ENCODE measurements around the gene ANXA6.
A peak's percentile ranks its signal among the peaks of the same experiment; 100 is the strongest.

ANXA6 gene

DNA sequence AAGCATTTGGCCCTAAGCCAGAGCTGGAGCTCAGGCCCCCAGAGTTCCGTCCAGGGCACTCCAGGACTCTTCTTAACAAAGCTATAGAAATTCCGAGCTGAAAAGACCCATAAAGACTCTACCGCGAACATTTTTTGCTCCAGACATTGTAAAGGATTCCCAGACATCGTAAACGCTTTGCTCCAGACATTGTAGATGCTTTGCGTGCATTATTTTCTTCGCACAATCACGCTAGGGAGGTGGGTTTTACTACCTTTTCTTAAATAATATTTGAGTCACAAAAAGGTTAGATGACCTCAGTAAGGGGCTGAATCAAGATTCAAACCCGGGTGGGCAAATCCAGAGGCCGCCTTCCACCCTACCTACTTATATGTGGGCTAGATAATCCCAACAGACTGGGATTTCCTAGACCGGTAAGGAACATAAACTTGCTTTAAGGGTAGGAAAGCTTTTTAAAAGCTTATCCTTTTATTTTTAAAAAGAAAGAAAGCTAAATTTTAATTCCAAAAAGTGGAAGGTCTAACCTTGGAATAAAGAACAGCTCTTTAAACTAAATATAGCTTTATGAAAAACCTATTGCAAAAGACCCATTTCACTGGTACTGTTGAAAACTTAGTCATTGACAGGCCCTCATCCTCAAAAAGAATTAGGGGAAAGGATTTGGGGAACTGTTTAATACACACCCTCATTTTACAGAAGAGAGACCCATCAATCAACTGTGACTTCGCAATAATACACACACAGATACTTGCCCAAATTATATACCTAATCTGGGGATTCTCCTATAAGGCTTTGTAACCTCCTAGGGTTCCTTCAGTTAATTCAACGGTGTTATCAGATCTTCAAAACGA is 75.9 kb downstream of the ANXA6 start:
- DNase-seq (ENCODE audit: low spot score) = no peak

DNA sequence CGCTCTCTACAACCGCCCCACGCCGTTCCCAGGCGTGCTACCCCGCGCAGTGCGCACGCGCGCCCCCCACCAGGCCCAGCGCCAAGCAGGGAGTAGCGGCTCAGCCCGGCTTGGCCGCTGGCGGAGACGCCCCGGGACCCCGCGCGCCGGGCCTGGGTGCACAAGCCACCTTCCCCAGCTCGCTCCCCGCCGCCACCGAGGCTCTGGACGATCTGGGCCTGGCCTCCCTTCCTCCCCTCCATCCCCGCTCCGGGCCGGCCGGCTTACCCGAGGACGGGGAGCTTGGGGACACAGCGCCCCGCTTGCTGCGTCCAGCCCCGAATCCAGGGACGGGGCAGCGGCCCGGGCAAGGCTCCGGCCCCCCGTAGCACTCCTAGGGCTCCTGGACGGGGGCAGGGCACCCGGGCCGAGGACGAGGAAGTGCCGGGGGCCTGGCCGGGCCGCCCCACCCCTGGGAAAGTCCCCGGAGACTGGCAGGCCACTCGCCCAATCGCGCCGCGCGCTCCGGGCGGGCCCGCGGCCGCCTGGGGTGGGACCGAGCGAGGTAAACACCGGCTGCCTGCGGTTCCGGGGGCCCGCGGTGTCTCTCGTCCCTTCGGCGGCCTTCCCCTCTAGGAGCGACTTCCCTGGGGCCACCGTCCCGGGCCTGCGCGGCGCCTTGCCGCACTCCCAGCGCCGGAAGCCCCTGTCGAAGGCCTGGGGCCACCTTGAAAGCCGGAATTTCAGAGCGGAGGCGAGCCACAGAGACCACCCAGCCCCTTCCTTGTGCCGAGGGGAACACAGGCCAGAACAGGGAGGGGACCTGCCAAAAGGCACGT is 76.8 kb downstream of the ANXA6 start, which contains the start of gene TNIP1:
TSS of gene TNIP1 (minus strand) at position 422 of the 818 bp plus-strand sequence. CDS start 15,939 bp downstream, outside the sequence.
- peak; percentile 98 for DNase-seq (ENCODE audit: low spot score)

DNA sequence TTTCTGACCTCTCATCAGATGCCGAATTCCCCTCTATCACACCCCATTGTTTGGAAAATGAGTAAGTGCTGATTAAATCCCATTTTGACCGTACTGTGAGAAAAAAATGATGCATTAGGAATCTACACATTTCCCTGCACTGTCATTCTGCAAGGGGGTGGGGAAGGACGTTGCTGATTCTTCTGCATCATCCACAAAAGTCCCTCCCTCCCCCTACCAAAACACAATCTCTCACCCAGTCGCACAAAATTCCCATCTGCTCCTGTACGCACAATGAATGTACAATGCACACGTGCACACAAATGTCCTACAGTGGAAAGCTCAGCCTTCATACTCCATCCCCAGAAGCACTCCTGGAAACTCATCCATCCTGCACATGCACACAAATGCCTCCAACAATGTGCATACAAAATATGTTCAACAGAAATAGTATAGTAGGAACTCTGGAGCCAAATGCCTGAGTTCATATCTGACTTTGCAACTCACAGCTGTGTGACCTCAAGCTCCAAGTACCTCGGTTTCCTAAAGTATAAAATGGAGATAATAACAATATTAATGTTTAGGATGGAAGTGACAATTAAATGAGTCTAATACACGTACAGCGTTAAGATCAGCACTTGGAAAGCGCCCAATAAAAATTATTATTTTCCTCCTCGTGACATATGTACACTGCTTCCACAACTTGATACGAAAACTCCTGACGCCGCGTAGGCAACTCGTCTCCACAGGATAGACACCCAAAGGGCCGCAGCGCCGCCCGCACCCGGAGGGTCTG is 77.6 kb downstream of the ANXA6 start:
- DNase-seq (ENCODE audit: low spot score) = no peak

DNA sequence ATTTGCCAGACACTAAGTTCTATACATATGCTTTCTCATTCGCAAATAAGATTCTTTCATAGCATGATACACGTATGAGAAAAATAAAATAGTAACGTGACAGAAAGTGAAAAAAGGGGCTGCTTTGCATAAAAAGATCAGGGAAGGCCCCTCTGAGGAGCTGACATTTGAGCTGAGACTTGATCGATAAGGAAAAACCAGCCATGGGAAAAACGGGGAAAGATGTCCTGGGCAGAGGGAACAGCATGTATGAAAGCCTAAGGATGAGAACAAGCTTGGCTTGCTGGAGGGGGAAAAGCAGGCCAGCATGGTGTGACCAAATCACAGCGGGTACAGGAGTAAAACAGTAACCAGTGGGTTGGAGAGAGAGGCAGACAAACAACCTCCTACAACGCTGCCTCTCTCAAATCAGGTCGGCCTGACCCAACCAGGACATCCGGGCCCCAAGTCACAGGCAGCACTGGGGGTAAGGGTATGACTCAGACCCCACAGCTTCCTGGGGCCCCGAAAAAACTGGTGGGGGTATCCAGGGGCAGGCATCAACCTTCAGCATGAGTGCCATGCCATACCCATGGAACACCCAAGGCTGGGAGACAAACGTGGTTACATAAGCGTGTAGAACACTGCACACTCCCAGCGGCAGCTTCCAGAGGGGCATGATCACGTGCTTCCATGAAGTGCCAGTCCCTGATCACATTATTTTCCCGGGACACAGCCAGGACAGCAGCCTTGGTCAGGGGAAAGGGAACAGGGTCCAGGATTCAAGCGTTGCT is 78.9 kb downstream of the ANXA6 start:
- DNase-seq (ENCODE audit: low spot score) = no peak

DNA sequence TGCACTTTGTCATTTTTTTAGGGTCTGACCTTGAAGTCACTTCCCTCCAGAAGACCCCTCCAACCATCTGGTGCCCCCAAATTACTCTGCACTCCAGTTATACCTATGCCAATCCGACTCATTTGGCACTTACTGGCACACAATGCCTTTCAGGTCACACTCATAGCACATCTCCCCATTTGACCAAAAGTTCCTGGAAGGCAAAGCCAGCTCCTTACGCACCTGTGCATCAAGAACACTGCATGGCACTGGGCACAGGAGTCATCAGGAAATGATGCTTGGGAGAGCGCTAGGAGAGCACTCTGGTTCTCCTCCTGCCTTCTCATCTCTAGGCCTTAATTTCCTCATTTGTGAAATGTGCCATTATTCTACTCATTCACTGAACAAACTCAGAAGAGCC is 79.6 kb downstream of the ANXA6 start:
- no peak for DNase-seq (ENCODE audit: low spot score)

DNA sequence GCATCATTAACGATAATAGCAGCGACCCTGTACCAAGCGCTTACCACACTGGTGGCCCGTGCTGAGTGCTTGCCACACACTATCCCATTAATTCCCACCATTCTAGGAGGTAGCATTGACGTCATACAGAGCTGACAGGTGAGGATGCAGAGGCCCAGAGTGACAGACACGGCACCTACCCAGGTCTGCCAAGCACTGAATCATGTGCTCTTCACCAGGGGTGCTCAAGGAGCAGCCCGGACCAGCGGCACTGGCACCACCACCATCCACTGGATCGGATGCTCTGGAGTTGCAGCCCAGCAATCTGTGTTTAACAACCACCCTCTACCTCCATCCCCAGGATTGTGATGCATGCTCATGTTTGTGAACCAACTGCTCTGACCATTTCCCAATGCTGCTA is 80.2 kb downstream of the ANXA6 start:
- DNase-seq (ENCODE audit: low spot score) = no peak

- DNase-seq (ENCODE audit: low spot score) = no peak
Measured at GRCh38 chr5:151076616-151077015, 81.0 kb downstream of the ANXA6 start.

GRCh38 chr5:151075698-151076331 is 81.8 kb downstream of the ANXA6 start:
- no peak for DNase-seq (ENCODE audit: low spot score)

DNA sequence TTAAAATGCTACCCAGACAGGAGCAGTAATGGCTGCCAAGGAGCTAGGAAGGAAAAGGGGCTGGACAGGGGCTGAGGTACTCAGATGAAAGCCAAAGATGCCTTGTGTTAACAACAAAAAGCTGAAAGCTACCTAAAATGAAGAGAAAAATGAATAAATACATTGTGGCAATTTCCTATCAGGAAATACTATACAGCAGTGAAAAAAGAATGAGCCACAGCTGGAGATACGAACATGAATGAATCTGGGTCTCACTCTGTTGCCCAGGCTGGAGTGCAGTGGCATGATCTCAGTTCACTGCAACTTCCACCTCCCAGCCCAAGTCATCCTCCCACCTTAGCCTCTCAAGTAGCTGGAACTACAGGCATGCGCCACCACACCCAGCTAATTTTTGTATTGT is 83.0 kb downstream of the ANXA6 start:
- DNase-seq (ENCODE audit: low spot score) = no peak

DNA sequence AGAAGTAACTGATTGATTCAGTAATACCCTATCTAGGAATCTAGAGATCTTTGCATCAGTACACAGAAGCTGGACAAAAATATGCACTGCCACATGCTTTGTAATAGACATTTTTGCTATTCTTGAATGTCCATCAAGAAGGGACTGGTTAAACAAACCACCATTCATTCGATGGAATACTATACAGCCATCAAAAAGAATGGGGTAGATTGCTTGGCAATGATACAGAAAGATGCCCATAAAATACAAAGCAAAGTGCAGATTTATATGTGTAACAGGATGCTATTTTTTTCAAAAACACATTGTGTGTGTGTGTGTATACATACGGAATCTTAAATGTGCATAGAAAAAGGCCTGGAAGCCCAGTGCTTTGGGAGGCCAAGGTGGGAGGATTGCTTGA is 84.3 kb downstream of the ANXA6 start:
- no peak for DNase-seq (ENCODE audit: low spot score)

DNA sequence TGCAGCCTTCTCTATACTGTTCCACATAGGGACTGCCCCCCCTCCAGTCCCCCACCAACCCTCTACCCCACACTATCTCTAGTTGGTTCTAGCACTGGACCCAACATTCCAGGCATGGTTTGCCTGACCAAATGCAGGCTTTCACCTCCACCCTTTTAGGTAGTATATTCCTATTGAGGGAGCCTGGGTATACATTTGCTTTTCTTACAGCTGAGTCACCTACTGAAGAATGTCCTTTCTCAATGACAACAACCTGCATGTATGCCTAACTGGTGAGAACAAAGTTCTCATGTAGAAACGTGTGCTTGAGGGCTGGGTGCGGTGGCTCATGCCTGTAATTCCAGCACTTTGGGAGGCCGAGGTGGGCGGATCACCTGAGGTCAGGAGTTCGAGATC is 85.0 kb downstream of the ANXA6 start:
- DNase-seq (ENCODE audit: low spot score) = no peak

DNA sequence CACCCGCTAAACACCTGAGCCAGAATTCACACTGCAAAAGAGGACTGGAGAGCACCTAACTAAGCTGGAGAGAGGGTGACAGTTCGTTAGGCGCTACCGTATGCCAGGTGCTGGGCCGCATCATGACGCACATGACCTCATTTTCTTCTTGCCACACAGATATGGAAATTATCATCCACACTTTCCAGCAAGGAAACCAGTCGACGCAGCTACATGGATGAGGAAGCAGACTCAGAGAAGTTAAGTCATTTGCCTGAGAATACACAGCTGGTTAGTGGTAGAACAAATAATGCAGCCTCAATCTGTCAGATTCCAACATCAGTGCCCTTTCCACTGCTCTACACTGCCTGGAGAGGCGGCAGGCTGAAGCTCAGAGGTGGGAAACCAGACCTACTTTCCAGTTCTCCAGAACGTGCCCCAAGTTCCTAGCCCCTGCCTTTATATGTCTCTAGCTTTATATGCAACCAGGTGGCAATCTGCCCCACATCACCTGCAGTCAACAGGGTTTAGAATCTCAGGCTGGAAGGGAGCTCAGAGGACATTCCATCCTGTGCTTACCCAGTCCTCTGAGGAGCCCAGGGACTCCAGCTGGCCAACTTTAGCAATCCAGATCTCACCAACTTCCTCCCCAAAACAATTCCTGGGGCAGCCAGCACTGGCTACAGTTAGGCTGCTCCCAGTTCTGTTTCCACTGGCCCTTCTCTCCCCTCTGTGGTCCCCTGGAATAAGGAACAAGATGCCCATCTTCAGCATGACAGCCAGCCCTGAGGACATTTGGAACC is 85.5 kb downstream of the ANXA6 start:
- no peak for DNase-seq (ENCODE audit: low spot score)

- no peak for DNase-seq (ENCODE audit: low spot score)
Measured at GRCh38 chr5:151071021-151071420, 86.6 kb downstream of the ANXA6 start.

- no peak for DNase-seq (ENCODE audit: low spot score)
Measured at GRCh38 chr5:151070449-151070848, 87.1 kb downstream of the ANXA6 start.

DNA sequence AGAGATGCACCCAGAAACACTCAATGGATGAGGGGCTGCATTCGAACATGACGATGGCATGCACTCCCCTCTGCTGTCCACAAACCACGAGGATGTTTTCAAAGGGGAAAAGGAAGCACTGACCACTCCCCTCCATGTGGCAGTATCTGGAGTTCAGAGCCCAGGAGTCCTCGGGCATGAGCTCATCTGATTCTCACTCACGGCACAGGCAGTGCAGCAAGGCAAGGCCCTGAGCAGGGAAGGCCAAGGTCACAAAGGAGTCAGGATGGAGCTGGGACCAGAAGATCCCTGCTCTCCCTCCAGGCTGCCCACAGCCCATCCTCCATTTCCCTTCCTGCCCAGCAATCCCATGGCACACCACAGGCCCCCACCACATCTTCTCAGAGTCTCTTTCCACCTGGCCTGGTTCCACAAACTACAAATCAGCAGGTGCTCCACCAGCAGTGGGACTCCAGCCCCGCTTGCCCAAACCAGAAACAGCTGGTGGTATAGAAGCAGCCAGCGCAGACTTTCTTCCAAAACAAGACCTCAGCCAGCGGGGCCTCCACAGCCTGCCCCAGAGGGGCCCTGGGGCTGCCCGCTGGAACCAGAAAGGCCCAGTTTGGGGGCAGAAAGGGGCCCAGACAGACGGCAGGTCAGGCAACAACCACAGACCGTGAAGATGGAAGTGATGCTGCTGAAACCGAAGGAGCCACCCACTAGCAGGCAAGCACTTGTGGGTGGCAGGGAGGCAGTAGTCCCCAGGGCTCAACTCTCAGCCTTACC is 89.0 kb downstream of the ANXA6 start:
- DNase-seq (ENCODE audit: low spot score) = no peak

DNA sequence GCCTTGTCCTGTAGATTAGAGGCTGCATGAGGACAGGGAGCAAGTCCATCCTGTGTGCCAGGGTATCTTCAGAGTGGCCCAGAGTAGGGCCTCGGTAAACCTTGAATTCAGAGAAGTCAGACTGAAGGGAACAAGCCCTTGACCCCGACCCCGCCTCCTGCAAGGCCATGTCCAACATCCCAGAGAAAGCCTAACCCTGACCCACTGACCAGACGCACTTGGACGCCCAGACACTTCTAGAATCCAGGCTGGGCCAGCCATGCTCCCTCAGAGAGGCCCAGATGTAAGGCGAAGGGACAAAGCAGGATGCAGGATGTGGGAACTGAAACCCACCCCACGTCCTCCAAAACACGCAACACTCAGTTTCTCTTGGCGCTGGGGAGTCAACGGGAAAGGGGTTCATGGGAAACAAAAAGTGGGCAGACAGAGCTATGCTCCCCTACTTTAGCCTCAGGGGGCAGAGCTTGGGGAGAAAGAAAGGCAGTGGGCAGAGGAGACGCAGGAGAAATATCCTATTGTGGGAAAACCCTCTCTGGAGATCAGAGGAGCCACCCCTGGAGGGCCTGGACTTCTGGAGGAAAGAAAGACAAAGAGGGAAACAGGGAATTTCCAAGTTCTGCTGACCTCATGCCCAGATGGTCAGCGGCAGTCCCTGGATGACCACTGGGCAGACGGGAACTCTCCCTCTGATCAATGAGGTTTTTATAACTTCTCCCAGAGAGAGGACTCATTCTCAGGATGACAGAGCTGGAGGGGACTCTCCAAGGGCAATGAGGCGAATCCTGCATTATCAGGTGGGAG is 89.7 kb downstream of the ANXA6 start:
- no peak for DNase-seq (ENCODE audit: low spot score)

- DNase-seq (ENCODE audit: low spot score) = no peak
Measured at GRCh38 chr5:151066920-151067319, 90.7 kb downstream of the ANXA6 start.

DNA sequence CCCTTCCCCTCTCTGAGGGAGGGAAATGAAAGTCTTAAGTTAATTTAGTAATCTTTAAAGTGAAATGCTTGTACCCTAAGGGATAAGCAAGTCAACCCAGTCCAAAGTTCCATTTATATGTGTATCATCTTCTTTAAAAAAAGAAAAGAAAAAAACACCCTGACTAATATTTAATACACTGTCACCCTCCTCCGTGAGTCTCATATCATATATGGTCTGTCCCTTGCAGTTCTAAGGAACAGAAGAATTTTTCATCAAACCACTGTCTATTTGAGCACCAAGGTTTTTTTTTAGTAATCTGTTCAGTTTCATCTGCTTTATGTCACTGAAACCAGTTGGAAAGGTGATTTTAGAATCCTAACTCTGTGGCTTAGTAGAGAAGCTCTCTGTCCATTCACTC is 92.0 kb downstream of the ANXA6 start:
- no peak for DNase-seq (ENCODE audit: low spot score)
